SK-N-MC (cell line): ENCODE measurements around the gene EIF1AY.

ENCODE experiments used
- EZH2 ChIP-seq: fragments of 200-600 bp; sonication (generic); IDR thresholded peaks from one replicate; pipeline ENCODE4 v1.6.1; 2017; ENCODE audit warnings: antibody characterized with exemption
- POLR2AphosphoS5 ChIP-seq: IDR thresholded peaks from 2 replicates; pipeline ENCODE4 v1.6.1; 2012; ENCODE audit warnings: mild to moderate bottlenecking, low read depth, low read length, borderline replicate concordance

GRCh38 chrY:20555820-20556219 lies 19.8 kb upstream of the EIF1AY start:
- TF ChIP-seq EZH2 (no peak), POLR2AphosphoS5 (no peak)
